ENCODE data around the gene RNASET2.
"Not testable (repeated sequence)": the region's sequence is repeated elsewhere in the genome, so short reads cannot be mapped to it uniquely, and the experiment has no call there.

Gene RNASET2

GRCh38 chr6:166929542-166930189, 26.7 kb downstream of the RNASET2 start:
- DNase-seq (ENCODE audit: extremely low read depth in 1 of 2, low read depth in 1 of 2): no peak

GRCh38 chr6:166928644-166929541, 27.5 kb downstream of the RNASET2 start:
- no peak for DNase-seq (ENCODE audit: extremely low read depth in 1 of 2, low read depth in 1 of 2)

- no peak for DNase-seq (ENCODE audit: extremely low read depth in 1 of 2, low read depth in 1 of 2)
Measured at GRCh38 chr6:166927935-166928643, 28.3 kb downstream of the RNASET2 start.

- no peak for DNase-seq (ENCODE audit: extremely low read depth in 1 of 2, low read depth in 1 of 2)
Measured at GRCh38 chr6:166927240-166927934, 29.0 kb downstream of the RNASET2 start.

- no peak for DNase-seq (ENCODE audit: extremely low read depth in 1 of 2, low read depth in 1 of 2)
Measured at GRCh38 chr6:166926748-166927147, 29.6 kb downstream of the RNASET2 start.

- DNase-seq (ENCODE audit: extremely low read depth in 1 of 2, low read depth in 1 of 2): no peak
Measured at GRCh38 chr6:166925141-166925996, 31.0 kb downstream of the RNASET2 start.

GRCh38 chr6:166924531-166924930, 31.8 kb downstream of the RNASET2 start:
- DNase-seq (ENCODE audit: extremely low read depth in 1 of 2, low read depth in 1 of 2): no peak

GRCh38 chr6:166922937-166923336, 33.4 kb downstream of the RNASET2 start:
- no peak for DNase-seq (ENCODE audit: extremely low read depth in 1 of 2, low read depth in 1 of 2)

GRCh38 chr6:166921570-166921969, 34.8 kb downstream of the RNASET2 start:
- no peak for DNase-seq (ENCODE audit: extremely low read depth in 1 of 2, low read depth in 1 of 2)

GRCh38 chr6:166916824-166917223, 39.5 kb downstream of the RNASET2 start:
- DNase-seq (ENCODE audit: extremely low read depth in 1 of 2, low read depth in 1 of 2): no peak

- not testable (repeated sequence) for DNase-seq (ENCODE audit: extremely low read depth in 1 of 2, low read depth in 1 of 2)
Measured at GRCh38 chr6:166915484-166915883, 40.9 kb downstream of the RNASET2 start.

- DNase-seq (ENCODE audit: extremely low read depth in 1 of 2, low read depth in 1 of 2): not testable (repeated sequence)
Measured at GRCh38 chr6:166914952-166915351, 41.4 kb downstream of the RNASET2 start.

GRCh38 chr6:166911248-166911677, 45.1 kb downstream of the RNASET2 start:
- no peak for DNase-seq (ENCODE audit: extremely low read depth in 1 of 2, low read depth in 1 of 2)

- DNase-seq (ENCODE audit: extremely low read depth in 1 of 2, low read depth in 1 of 2): peak in 1 of 2 donors; percentile 11
Measured at GRCh38 chr6:166910601-166911000, 45.7 kb downstream of the RNASET2 start.

GRCh38 chr6:166908811-166909210, 47.5 kb downstream of the RNASET2 start:
- DNase-seq (ENCODE audit: extremely low read depth in 1 of 2, low read depth in 1 of 2): no peak

- DNase-seq (ENCODE audit: extremely low read depth in 1 of 2, low read depth in 1 of 2): no peak
Measured at GRCh38 chr6:166907871-166908806, 48.2 kb downstream of the RNASET2 start.

- DNase-seq (ENCODE audit: extremely low read depth in 1 of 2, low read depth in 1 of 2): no peak
Measured at GRCh38 chr6:166907373-166907841, 48.9 kb downstream of the RNASET2 start.

GRCh38 chr6:166906376-166907044, 49.8 kb downstream of the RNASET2 start:
- no peak for DNase-seq (ENCODE audit: extremely low read depth in 1 of 2, low read depth in 1 of 2)

Measured in stimulated activated CD8-positive, alpha-beta memory T cell treated with anti-CD3 and anti-CD28 coated beads, Interleukin-7, amount 100 ng/mL, for 48 hours (primary cell).